H1 (cell line): ENCODE measurements around the gene KRTAP5-8.

Experiments
- CBX8 ChIP-seq: fragments of 300-800, 300-1000 bp; sonication (generic); IDR thresholded peaks from 2 replicates; pipeline ENCODE4 v1.7.1; 2016; ENCODE audit warnings: low read depth, low read length, borderline replicate concordance
- CTCF ChIP-seq, 3 experiments: IDR thresholded peaks; 1 replicate in 2 of 3; 2 replicates in 1 of 3; pipeline versions ENCODE4 v1.5.1 to v1.6.1; 2011; ENCODE audit warnings: low read length in 3 of 3, mild to moderate bottlenecking in 3 of 3, inconsistent platforms in 2 of 3, low read depth in 1 of 3, moderate library complexity in 1 of 3; ENCODE audit not compliant: insufficient read depth in 1 of 3; ENCODE audit errors: control extremely low read depth in 1 of 3
- E2F6 ChIP-seq: IDR thresholded peaks from 2 replicates; pipeline ENCODE4 v1.6.1; 2012; ENCODE audit warnings: inconsistent platforms
- EZH2 ChIP-seq: fragments of 200-600 bp; sonication (generic); IDR thresholded peaks from 2 replicates; pipeline ENCODE4 v1.7.1; 2012; ENCODE audit warnings: low read depth, mild to moderate bottlenecking, moderate library complexity, low read length, inconsistent platforms; ENCODE audit not compliant: severe bottlenecking
- KDM5A ChIP-seq: fragments of 200-600 bp; IDR thresholded peaks from 2 replicates; pipeline ENCODE4 v1.7.1; 2012; ENCODE audit warnings: mild to moderate bottlenecking, low read length, inconsistent platforms, mixed read lengths
- POLR2AphosphoS5 ChIP-seq: IDR thresholded peaks from 2 replicates; pipeline ENCODE4 v1.6.1; 2011; ENCODE audit warnings: low read depth, low read length

- TF ChIP-seq POLR2AphosphoS5 (no peak), KDM5A (no peak), CTCF (IDR thresholded peaks at IDR 0.05; ENCODE audit: control extremely low read depth in 1 of 3, insufficient read depth in 1 of 3, low read depth in 1 of 3, low read length in 3 of 3) (no peak), CBX8 (no peak), EZH2 (no peak), E2F6 (no peak)
These were observed 33.3 kb upstream of the KRTAP5-8 start for GRCh38 chr11:71504531-71504930.
